Measurements from ENCODE around the gene SFMBT1.

DNA sequence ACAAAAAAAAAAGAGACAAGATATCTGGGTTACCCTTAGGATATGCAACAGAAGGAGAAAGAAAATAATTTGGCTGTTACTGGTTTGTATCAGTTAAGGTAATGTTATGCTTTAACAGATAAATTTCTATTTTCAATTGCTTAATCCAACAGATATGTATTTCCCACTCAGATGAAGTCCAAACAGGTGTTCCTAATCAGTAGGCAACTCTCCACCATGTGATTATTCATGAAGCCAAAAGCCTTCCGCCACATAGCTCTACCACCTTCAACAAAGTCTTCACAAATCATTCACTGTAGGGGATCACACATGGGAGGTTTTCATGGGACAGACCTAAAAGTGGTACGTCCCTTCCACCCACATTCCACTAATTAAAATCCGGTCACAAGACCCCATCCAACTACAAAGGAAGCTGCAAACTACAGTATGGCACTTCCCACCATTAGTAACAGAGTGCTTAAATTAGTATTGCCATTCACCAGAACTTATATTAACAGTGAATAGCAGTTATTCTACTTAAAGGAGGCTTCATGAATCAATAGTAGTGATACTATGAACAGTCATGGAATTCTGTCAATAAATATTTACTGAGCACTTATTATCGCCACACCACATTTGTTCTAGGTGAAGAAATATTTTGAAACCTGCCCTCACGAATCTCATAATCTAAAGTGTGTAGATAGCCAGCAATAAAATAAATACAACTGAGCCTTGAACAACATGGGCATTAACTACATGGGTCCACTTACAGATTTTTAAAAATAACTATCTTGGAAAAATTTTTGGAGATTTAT is 66.5 kb downstream of the SFMBT1 start:
- TF ChIP-seq GATA2 (IDR thresholded peaks at IDR 0.05; ENCODE audit: low read depth, low read length) (no peak), GATA3 (IDR thresholded peaks at IDR 0.05; ENCODE audit: low read depth, low read length) (no peak)
